ENCODE results near the gene TULP1. TPM values are rescaled to one million over a fixed set of nuclear protein-coding genes. Genes with fewer than 3 reads are reported as not detected.

TULP1 gene
- total RNA-seq, 2 experiments from 2014 or later = not detected

DNA sequence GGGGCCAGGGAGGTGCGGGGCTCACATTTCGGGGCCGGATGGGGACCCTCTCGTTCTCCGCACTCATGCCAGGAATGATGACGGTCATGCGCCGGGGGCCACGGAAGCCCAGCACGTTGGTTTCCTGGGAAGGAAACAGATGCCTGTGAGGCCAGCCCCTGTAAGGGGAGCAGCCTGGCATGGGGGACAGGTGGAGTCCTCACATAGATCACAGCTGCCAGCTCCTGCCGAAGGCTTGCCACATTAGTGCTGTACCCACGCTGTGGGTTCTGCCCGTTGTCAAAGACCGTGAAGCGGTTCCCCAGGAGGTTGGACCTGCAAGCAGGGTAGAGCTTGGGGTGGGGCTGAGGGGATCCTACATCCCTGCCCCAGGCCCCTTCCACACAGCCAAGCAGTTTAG lies 9.2 kb downstream of the TULP1 start:
- ChIA-PET POLR2A (no interaction called here), CTCF (interaction anchor here (1.2 kb wide), 1 partner anchor 233 kb away, joined by 3 read pairs; the partner anchor contains the start of gene ARMC12)

DNA sequence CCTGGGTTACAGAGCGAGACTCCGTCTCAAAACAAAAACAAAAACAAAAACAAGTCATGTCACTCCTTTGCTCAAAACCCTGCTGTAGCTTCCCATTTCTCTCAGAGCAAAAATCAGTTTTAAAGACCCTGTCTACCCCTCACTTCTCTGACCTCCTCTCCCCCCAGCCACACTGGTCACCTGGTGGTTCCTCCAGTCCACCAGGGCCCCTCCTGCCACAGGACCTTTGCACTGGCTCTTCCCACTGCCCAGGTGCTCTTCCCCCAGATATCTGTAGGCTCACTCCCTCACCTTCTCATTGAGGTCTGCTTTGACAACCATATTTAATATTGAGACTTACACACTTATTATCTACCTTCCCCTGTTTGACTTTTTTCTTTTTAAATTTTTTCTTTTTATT lies 10.9 kb downstream of the TULP1 start:
- POLR2A ChIA-PET = no interaction called here
- CTCF ChIA-PET = no interaction called here

DNA sequence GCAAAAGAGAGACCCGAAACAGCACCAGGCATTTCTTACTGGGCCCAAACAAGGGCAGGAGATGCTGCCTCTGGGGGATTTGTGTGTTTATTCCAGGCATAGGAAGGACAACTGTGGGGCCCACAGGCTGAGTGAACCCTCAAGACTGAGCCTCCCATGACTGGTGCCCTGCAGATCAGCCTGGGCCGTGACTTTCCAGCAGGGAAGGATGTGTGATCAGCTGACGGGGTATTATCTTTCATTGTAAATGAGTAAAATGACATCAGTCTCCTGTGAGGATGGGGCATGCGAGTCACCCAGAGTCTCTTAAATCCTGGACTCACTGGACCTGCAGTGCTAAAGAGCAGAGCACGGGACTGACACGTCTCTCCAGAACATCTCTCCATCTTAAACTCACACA lies 11.9 kb downstream of the TULP1 start:
- CTCF ChIA-PET = no interaction called here
- POLR2A ChIA-PET = no interaction called here

GRCh38 chr6:35499372-35499771 lies 13.3 kb downstream of the TULP1 start:
- CTCF ChIA-PET = no interaction called here
- POLR2A ChIA-PET = no interaction called here

DNA sequence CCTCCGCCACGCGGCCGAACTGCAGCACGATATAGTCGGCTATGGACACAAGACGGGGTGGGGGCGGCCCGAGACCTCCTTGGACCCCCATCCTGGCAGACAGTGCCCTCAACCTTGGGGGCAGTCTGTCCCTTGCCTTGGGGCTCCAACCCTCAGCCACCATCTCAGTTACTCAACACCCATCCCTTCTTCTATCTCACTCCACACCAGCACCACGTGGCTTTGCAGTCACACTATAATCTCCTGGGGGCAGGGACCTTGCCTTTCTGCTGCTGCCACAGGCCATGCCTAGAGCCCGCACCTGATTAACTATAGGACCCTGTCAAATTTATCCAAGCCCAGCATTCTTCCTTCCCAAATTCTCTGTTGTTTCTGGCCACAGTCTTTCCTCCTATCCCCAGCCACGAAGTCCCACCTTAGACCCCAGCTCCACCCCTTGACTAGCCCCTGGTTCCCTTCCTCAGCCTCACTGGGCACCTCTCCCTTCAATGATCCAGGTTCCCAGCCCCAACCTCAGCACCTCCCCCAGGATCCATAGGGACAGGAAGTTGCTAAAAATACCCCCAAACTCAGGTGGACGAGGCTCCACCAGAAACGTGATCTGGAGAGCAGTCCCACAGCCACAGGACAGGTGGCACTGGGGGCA lies 14.2 kb downstream of the TULP1 start:
- POLR2A ChIA-PET = interaction anchor here (0.9 kb wide), 1 partner anchor 25 kb away, joined by 3 read pairs; no protein-coding TSS in a partner anchor
- CTCF ChIA-PET = no interaction called here

DNA sequence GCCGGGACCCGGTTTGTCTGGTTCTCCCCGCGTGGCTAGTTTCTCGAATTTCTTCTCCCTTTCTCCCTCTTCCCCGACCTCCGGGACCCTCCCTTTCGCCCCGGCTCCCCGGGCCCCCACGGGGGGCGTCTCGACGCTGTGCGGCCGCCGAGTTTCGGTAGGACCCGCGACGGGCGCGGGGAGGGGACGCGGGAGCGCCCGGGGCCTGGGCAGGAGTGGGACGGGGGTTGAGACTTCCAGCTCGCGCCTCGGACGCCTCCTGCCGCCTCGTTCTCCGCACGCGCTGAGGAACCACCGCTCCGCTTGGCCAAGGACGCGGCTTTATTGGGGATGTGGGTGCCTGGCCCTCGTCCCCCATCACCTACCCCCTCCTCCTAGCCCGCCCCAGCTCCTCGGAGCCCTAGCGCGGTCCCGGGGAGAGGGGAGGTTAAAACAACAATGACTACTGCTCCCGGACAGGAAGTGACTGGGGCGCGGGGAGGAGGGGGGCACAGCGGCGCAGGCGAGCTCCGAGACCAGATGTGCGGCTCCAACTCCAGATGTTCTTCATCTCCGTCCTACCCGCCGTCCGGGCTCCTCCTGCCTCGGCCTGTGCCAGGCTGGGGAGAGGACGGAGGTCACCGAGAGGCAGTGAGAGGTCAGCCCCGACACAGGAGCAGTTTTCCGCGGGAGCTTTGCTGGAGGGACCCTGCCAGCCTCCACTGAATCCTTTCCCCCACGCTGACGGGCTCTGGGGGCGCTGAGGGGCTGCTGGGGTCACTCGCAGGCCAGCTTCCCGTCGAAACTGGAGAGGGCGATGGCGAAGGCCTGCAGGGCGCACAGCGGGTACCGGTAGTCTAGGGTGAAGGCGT lies 14.9 kb downstream of the TULP1 start:
- CTCF ChIA-PET = interaction anchor here (0.7 to 1.4 kb wide), 3 partner anchors 12 to 20 kb away, joined by 3 to 4 read pairs (median 3); no protein-coding TSS in a partner anchor
- POLR2A ChIA-PET = interaction anchor here (0.6 to 1.1 kb wide), 5 partner anchors 23 to 110 kb away, joined by 3 to 4 read pairs (median 3); no protein-coding TSS in a partner anchor

GRCh38 chr6:35496841-35497570 lies 15.7 kb downstream of the TULP1 start, which contains the start of gene TEAD3:
Gene TEAD3 (minus strand): TSS chr6:35497079.
- ChIA-PET POLR2A (interaction anchor here (0.6 to 1.1 kb wide), 4 partner anchors 22 to 109 kb away, joined by 3 to 4 read pairs (median 3); no protein-coding TSS in a partner anchor), CTCF (interaction anchor here (0.8 to 1.4 kb wide), 3 partner anchors 13 to 25 kb away, joined by 3 to 4 read pairs (median 3); no protein-coding TSS in a partner anchor)

- ChIA-PET POLR2A (no interaction called here), CTCF (interaction anchor here (1.1 to 1.4 kb wide), 2 partner anchors 14 to 26 kb away, joined by 3 read pairs; no protein-coding TSS in a partner anchor)
Observed at GRCh38 chr6:35496036-35496840, 16.5 kb downstream of the TULP1 start.

GRCh38 chr6:35495258-35496035 lies 17.2 kb downstream of the TULP1 start:
- CTCF ChIA-PET = interaction anchor here (1.0 kb wide), 1 partner anchor 126 kb away, joined by 3 read pairs; no protein-coding TSS in a partner anchor
- POLR2A ChIA-PET = no interaction called here

GRCh38 chr6:35494161-35494563 lies 18.5 kb downstream of the TULP1 start:
- ChIA-PET POLR2A (no interaction called here), CTCF (interaction anchor here (1.0 kb wide), 1 partner anchor 127 kb away, joined by 3 read pairs; no protein-coding TSS in a partner anchor)

GRCh38 chr6:35493307-35493983 lies 19.3 kb downstream of the TULP1 start:
- POLR2A ChIA-PET = no interaction called here
- CTCF ChIA-PET = no interaction called here

DNA sequence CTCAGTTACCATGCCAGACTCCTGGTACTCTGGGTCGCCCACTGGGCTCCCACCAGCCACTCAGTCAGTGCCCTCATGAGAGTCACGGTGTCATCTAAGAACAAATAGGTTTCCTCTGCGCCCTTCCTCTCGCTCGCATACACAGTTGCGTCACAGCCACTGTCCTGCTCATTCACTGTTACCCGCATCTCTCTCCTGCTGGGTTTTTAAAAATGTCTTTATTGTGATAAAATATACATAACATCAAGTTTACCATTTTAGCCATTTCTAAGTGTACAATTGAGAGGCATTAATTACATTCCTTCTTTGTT lies 19.8 kb downstream of the TULP1 start:
- POLR2A ChIA-PET = no interaction called here

DNA sequence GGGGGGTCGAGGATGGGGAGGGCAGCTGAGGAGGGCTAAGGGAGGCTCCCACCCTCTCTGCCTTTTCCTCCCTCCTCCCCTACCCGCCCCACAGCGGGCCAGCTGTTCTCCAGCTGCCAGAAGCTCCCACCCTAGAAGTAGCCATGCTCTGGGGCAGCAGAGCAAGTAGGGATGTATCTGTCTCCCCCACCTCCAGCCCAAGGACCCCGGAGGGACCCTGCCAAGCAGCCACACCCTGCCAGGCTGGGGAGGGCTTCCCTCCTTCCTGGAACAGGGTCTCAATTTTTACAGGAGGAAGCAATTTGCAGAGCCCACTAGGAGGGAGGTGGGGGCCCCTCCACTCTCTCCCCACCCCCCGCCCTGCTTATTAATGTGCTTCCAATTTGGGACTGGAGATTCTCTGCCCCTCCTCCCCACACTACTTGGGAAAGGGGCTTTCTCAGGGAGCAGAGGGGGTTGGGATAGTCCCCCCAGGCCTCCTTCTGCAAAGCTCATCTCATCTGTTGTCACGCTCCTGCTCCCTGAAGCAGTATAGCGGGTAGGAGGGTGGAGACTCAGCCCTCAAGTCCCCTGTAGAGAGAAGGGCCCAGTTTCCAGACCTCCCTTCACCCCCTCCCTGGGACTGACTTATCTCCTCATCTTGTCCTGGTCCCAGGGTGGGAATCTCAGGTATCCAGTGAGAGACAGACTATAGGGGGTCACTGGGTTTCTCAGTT lies 20.3 kb downstream of the TULP1 start:
- ChIA-PET CTCF (no interaction called here), POLR2A (interaction anchor here (1.1 kb wide), 1 partner anchor 19 kb away, joined by 7 read pairs; no protein-coding TSS in a partner anchor)

More for the DNA sequence above, 19.8 kb downstream of the TULP1 start:
- CTCF ChIA-PET = no interaction called here

DNA sequence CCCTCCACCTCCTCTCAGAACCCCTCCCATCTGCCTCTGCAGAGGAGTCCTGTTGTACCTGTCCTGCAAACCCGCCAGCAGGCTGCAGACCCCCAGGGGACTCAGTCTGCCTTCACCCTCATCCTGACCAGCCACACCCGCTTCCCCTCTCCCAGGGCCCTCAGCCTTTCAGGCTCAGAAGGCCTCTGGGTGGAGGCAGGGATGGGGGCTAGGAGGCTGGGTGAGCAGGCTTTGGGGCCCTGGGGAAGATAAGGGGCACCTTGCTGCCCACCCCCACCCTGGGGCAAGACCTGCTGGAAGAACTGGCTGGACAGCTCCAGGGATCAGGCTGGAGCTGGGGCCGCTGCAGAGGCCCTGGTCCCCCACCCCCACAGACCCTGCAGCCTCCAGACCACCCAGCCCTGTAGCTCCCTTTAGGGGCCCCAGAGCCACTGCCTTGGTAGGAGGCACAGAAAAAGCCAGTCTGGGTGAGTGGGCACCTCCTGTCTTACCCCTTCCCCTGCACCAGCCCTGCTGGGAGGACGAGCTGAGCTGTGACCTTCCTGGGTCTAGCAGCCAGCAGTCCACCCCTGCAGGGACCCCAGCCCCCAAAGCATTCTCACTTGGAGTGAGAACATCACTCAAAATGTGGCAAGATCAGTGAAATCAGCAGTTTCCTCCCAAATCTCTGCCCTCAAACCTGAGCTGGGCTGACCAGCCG lies 21.0 kb downstream of the TULP1 start:
- CTCF ChIA-PET = no interaction called here
- POLR2A ChIA-PET = interaction anchor here (1.1 kb wide), 1 partner anchor 18 kb away, joined by 7 read pairs; no protein-coding TSS in a partner anchor

GRCh38 chr6:35490821-35491557 lies 21.7 kb downstream of the TULP1 start:
- ChIA-PET POLR2A (interaction anchor here (0.7 to 1.1 kb wide), 2 partner anchors 17 kb away, joined by 4 to 7 read pairs; no protein-coding TSS in a partner anchor), CTCF (interaction anchor here (0.6 kb wide), 1 partner anchor 10 kb away, joined by 3 read pairs; no protein-coding TSS in a partner anchor)
